Mucosa of gallbladder (tissue), 1 donor: ENCODE data around the gene PPP2R3A. TPM values are rescaled to one million over a fixed set of nuclear protein-coding genes. Genes with fewer than 3 reads are reported as not detected.
A peak's percentile ranks its signal among the peaks of the same experiment; 100 is the strongest.
"Not testable (repeated sequence)": the region's sequence is repeated elsewhere in the genome, so short reads cannot be mapped to it uniquely, and the experiment has no call there.

ENCODE experiments used
- DNase-seq: peaks from one replicate; pipeline ENCODE4 v3.0.0-alpha.2; 2020; ENCODE audit warnings: low spot score
- total RNA-seq: library from RNA; stranded (reverse); gene quantifications from one replicate; pipeline ENCODE4 v1.2.1, GENCODE V29; 2021
- donor health status: DM: no; HTN: no; CAD: no.

The PPP2R3A gene
- total RNA-seq, 1 donor from 2014 or later = 16.9 TPM

DNA sequence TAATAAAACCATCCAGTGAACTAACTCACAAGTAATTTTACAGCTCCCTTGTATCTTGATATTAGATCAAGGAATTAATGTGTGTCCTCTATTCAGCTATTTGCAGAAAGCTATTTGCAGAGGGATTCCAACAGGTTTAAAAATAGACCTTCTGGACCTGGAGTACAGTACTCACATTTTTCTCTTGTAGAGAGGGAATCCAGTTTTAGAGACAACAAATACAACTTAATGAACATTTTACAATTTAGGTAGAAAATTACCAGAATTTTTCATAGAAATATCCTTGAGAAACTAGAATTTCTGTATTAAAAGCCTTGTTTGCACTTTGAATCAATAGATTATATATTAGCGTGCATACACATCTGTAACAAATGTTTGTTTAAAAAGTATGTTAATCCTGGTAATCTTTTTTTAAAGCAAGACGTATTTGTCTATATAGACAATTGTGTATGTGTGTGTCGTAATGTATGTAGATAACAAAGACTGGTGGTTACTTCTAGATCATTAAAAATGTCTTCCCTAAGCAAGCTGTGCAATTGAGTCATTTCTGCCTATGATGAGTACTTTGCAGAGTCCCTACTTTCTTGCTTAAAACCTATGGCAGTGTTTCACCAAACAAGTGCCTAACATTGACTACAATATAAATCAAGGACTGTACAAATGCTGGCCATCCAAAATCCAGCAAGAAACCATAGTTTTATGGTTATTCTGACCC is 57.9 kb downstream of the PPP2R3A start:
- DNase-seq = no peak

DNA sequence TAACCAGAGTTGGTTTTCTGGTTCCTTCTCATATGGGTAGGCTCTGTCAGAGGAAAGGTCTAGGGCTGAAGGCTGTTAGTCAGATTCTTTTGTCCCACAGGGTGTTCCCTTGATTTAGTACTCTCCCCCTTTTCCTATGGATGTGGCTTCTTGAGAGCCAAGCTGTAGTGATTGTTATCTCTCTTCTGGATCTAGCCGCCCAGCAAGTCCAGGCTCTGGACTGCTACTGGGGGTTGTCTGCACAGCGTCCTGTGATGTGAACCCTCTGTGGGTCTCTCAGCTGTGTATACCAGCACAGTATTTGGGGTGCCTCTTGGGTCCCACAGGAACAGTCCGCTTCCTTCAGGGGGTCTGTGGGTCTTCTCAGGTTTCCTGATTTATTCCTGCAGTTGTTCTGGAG is 70.8 kb downstream of the PPP2R3A start:
- no peak for DNase-seq

DNA sequence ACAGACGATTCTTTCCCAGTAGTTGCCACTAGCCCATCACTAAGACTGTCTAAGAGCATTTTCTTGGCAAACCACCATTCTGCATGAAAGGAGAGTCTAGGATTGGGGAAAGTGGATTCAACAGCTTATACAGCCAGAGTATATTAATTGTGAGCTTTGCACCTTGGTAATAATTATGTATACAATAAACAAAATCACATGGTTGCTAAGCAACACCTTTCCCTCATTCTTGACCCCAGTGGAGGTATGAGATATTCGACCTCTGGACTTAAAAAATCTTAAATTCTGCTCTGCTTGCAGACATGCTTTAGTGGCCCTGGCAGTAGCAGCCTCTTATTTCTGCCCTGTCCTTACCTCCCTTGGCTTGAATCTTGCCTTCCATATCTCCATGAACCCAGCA is 73.1 kb downstream of the PPP2R3A start:
- DNase-seq = no peak

GRCh38 chr3:136042608-136043221 is 77.2 kb downstream of the PPP2R3A start:
- DNase-seq = no peak

DNA sequence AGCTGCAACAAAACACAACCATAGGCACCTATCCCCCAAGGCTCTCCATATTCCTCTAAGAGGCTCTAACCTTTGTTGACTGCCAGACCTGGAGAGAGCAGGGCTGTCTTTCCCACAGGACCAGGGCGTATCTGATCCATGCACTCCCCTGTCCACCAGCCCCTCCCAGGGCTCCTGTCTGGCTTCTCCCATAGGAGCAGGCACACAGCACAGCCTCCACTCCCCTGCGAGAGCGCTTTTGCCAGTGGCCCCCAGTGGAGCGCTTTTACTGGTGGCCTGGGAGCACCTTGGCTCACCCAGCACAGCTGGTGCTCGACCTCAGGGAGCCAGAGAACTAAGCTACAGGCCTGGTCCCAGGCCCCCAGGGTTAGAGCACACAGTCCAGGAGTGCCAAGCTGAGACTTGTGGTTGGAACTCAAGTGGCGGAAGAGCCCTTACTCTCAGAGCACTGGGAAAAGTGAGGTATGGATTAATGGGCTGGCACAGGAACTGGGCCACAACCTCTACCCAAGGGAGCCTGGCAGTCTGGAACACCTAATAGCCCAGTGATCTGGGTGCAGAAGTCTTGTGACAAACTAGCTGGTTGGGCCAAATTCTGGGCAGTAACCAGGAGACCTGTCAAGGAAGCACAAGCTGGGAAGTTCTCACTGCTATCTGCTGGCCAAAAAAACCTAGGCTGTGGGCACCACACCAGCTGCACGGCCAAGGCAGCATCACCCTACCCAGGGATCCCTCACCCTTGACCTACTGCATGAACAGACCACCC is 79.6 kb downstream of the PPP2R3A start:
- DNase-seq = no peak

DNA sequence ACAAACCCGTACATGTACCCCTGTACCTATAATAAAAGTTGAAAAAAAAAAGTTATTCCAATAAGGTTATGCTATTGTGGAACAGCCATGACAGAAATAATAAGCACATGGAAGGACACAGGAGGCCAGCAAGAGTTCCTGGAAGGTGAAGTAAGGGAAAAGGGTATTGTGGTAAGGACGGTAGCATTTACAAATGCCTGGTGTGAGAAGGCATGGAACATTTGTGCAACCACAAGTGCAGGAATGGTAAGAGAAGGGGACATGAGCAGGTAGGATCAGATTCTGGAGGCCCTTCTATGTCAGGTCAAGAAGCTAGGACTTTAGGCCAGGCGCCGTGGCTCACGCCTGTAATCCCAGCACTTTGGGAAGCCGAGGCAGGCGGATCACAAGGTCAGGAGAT is 82.5 kb downstream of the PPP2R3A start:
- DNase-seq = no peak

GRCh38 chr3:136050250-136050649 is 84.7 kb downstream of the PPP2R3A start:
- DNase-seq = no peak

- no peak for DNase-seq
Observed at GRCh38 chr3:136055491-136055890, 90.0 kb downstream of the PPP2R3A start.

- DNase-seq = no peak
Observed at GRCh38 chr3:136067211-136067610, 101.7 kb downstream of the PPP2R3A start.

DNA sequence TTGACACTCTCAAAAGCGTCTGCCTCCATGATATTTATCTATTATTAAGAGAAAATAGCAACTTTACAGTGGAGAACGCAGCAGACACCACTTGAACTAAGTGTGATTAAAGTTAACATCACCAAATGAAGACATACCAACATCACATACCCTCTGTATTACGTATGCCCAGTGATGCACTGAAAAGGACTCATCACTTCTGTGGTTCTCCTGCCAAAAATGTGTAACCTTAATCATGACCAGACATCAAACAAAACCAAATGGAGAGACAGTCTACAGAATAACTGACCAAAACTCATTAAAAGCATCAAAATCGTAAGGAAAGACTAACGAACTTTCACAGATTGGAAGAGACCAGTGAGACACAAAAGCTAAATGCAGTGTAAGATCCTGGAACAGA is 103.2 kb downstream of the PPP2R3A start:
- DNase-seq = no peak

DNA sequence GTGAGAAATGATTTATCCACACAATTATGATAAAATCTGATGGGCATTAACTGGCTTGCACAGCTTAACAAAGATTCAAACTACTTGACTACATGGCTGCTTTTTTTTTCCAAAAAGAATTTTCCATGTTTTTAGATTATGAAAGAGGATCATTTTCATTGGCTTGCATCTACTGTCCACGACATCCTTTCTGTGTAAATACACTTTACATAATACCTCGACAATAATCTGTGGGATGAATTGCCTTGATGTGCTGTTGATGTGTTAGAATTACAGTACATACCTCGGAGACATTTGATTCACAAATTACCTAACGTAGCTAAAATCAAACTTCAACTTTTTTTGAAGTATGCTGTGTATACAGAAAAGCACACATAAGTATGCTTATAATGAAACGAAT is 104.4 kb downstream of the PPP2R3A start:
- no peak for DNase-seq

GRCh38 chr3:136070334-136070733 is 104.8 kb downstream of the PPP2R3A start:
- DNase-seq = no peak

DNA sequence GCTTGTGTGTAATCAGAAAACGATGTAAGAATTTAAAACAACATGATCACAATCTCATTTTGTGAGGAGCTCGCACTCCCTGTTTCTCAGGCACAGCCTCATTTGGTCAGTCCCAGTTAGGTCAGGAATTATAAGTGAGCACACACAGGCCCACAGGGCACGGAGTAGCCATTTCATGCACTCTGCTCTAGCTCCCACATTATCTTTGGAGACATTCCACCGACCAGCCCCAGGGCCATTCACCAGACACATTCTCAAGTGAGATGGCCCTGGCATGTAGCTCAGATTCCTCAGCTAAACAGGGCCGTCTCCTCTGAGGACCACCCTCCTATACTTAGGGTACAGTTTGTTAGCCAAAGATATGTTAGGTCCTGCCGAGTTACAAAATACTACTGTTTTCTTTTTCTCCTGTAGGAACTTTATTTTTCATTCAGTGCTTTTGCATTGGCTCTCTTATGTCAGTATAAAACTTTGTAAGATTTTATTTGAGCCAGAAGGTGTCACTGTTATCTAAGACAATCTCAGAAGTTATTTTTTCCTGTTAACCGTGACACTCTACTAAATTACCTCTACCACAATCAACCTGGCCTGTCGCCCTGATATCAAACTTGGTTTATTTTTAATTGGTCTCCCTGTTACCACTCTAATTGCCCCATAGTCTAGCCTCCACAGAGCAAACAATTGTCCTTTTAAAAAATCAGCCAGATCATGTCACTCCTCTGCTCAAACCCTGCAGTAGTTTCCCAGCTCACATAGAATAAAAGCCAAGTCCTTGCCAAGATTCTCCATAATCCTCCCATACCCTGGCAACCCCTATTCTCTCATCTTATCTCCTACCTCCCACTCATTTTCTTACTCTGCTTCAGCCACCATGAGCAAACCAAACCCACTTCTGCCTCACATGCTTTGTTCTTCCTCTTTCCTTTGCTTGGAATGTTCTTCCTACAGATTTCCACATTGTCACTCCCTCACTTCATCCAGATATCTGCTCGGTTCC is 105.7 kb downstream of the PPP2R3A start:
- DNase-seq = peak; percentile 12

GRCh38 chr3:136074546-136075170 is 109.1 kb downstream of the PPP2R3A start:
- DNase-seq = no peak

- peak; percentile 75 for DNase-seq
Observed at GRCh38 chr3:136075218-136075808, 109.8 kb downstream of the PPP2R3A start.

GRCh38 chr3:136075811-136076210 is 110.3 kb downstream of the PPP2R3A start:
- DNase-seq = no peak

DNA sequence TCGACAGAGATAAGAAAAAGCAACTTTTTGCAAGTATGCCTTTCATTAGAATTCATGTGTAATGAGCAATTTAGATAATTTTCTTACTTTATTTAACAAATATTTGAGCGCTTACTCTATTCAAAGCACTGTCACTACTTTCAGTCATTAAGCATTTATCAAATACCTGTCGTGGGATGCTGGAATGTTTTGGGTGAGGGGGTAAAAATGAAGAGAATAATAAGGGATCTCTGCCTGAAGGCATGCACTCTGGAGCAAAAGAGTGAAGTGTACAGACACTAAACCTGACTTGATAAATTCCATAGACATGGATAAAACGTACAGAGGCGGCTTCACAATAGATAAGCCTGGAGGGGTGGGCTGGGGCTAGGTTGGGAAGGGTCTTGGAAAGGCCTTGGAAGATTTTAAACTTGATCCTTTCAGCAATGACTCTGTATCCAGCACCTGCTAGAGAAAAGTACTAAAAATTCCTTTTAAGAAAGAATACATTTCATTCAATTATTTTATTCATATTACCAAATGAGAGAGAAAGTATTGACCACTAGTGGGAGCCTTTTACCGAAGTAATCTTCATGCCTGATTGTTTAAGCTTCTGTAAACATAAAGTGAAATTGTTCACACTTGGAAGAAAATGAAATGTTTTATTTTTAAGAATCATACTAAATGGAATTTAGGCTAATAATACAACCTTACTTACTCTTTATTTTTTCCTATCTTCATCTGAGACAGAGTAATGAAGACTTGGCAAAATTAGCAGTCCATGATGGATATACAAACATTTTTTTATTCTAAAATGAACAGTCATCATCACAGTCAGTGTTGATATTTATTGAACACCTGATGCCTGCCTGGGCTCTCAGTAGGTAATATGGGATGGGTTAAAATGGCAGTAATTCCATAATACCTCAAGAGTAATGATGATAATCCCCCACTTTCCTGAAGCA is 113.2 kb downstream of the PPP2R3A start:
- DNase-seq = no peak

DNA sequence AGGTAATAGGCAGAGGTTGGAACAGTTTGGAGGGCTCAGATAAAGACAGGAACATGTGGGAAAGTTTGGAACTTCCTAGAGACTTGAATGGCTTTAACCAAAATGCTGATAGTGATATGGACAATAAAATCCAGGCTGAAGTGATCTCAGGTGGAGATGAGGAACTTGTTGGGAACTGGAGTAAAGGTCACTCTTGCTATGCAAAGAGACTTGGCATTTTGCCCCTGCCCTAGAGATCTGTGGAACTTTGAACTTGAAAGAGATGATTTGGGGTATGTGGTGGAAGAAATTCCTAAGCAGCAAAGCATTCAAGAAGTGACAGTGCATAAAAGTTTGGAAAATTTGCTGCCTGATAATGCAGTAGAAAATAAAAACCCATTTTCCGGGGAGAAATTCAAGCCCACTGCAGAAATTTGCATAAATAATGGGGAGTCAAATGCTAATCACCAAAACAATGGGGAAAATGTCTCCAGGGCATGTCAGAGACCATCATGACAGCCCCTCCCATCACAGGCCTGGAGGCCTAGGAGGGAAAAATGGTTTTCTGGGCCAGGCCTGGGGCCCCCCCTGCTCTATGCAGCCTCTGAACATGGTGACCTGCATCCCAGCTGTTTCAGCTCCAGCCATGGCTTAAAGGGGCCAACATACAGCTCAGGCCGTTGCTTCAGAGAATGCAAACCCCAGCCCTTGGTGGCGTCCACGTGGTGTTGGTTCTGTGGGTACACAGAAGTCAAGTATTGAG is 118.3 kb downstream of the PPP2R3A start:
- DNase-seq = peak; percentile 22

DNA sequence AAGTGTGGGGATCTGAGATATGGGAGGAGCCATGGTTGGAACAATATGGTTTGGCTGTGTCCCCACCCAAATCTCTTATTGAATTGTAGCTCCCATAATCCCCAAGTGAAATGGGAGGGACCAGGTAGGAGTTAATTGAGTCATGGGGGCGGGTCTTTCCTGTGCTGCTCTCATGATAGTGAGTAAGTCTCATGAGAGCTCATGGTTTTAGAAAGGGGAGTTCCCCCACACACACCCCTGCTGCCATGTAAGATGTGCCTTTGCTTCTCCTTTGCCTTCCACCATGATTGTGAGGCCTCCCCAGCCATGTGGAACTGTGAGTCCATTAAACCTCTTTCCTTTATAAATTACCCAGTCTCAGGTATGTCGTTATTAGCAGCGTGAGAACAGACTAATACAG is 119.5 kb downstream of the PPP2R3A start:
- DNase-seq = not testable (repeated sequence)
